K562 treated with DMSO at 1 percent for 48 hours (cell line): ENCODE measurements around the gene FUT9. TPM values are rescaled to one million over a fixed set of nuclear protein-coding genes. Genes with fewer than 3 reads are reported as not detected.

Experiments
- total RNA-seq: library from RNA; unstranded; fragments of 300-600 nt; gene quantifications from 2 replicates; pipeline ENCODE4 v1.2.3, GENCODE V29; 2022; ENCODE audit warnings: low replicate concordance; ENCODE audit errors: extremely low read depth

FUT9 gene
- not detected in 2 replicates for total RNA-seq

DNA sequence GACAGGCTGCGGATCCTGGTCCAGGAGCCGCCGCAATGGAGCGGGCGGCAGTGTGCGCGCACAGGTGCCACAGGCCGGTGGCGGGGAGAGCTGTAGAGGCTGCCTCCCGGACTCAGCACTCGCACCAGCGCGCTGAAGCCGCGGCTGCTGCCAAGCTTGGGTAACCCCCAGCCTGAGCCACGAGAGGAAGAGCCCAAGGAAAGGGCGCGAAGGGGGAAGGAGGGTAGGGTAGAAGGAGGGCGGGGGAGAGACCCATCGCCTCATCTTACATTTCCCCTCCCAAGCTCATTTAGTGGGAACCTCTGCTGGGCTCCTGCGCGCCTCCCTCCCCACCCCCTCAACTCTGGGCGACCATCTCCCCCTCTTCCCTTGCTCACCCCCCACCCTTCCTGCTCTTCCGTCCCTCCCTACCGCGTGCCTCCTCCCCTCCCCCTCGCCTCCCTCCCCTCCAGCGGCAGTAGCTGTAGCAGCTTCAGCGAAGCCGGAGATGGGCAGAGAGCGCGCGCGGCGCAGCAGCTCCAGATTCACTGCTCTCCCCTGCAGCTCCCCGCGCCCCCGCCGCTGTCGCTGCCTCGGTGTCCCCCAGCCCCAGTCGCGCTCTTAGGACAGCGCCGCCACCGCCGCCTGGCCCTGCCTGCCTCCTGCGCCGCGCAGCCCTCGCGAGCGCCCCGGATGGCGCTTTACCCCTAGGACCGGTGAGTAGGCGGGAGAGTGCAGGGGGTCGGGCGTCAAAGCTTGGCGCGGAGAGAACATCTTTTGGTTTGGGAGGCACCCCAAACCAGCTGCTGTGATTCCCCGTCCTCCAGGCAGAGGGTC lies at the start of gene FUT9:
Gene FUT9, plus strand, starts transcription at position 457 of the 816 bp plus-strand sequence. CDS start 187,182 bp downstream, outside the sequence.

